HK-2 (cell line): ENCODE measurements around the gene TCP1.
"Not testable (repeated sequence)": the region's sequence is repeated elsewhere in the genome, so short reads cannot be mapped to it uniquely, and the experiment has no call there.

ENCODE experiments used
- DNase-seq: peaks from one replicate; pipeline ENCODE4 v3.0.0-alpha.2; 2018; ENCODE audit not compliant: unreplicated experiment

TCP1 gene

GRCh38 chr6:159789377-159790148, at the start of gene TCP1:
Gene TCP1, minus strand, starts transcription at chr6:159789602. Its CDS starts 134 bp downstream, at chr6:159789468.
- DNase-seq = peak; percentile 99

DNA sequence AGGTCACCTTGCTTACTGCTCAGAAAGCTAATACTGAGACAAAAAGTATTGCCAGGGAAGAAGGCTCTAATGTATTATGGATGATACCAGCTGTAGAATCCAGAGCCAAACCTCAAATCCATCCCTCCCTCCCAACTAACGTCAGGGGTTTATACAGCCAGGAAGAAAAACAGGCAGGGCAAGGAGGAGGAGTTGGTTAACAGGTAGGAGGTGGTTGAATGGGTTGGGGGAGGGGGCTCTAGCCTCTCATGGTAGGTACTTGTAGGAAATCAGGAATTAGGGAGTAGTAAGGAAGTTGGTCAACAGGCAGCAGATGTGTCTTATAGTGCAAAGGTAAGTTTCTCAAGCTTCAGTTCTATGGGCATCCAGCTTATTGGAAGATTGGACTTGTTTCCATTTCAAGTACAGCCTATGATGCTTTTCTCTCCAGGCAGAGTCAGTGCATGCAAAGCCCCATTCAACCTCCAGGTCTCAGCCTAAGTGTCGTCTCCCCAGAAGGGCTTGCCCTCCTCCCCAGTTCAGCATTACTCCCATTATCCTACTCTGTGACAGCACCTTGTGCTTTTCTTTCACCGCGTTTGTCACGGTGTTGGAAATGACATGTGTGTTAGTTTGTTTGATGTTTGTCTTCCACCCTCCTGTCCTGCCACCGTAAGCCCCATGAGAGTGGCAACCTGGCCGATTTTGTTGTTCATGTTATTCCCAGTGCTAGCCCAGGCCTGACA, 48.8 kb upstream of the TCP1 start:
- DNase-seq = no peak

- DNase-seq = no peak
Measured at GRCh38 chr6:159837511-159837910, 48.1 kb upstream of the TCP1 start.

DNA sequence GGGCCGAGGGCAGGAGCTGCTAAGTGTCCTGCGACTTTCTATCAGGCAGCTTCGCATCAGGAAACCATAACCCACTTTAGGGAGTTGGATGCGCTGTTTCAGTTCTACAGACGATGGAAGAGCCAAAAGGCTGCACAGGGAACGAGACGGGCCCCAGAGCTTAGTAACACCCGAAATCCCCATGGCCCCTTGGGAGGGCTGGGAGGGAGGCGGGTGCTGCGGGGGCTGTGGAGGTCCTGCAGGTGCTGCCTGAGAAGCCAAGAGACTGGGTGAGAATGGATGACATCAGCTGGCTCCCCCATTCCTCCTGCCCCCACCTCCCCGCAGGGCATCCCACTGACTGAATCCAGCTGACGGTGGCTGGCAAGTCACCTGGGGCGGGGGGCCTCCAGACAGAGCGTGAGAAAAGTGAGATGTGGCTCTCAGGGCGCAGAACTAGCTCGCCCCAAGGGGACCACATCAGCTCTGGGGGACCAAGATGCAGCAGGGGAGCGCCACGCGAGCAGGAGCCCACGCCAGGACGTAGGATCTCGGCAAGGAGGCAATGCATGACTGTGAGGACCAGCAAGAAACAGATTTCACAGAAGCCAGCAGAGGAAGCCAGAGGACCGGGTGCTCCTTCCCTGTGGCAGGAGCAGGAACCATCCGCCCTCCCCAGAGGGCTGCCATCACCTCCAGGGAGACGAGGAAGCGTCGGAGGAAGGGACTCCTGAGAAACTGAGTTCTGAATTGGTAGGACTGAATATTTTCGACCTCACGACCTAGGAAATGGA, 47.5 kb upstream of the TCP1 start:
- no peak for DNase-seq

GRCh38 chr6:159833997-159834603, 44.7 kb upstream of the TCP1 start:
- no peak for DNase-seq

DNA sequence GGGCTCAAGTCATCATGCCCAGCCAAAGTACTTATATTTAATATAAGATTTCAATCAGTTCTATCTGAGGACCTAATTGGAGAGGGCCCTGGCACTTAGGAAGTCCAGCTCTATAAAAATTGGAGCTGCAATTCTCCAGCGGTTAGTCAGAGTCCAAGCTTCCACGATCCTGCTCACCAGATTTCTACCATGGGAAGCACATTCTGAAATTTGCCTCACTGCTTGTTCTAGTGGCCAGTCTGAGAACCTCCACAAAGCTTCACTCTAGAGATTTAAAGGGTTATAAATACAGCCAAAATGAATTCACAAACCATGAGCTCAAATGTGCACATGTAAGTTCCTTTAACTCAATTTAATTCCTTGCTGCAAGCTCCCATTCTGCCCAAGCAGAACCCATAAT, 44.2 kb upstream of the TCP1 start:
- no peak for DNase-seq

DNA sequence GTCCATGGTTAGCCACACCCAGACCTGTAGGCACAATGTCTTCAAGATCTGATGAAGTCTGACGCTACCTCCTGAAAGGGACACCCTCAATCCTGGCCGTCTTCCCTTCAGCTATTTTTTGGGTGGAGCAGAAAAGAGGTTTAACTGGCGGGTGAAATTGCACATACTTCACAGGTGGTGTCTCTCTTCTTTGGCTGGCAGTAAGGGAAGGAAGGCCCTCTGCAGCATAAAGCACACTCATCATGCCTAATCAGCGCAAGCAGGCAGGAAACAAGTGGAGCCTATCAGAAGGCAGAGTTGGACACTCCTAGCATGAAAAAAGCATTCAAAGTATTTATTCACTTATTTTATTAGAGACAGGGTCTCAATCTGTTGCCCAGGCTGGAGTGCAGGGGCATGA, 43.5 kb upstream of the TCP1 start:
- no peak for DNase-seq

GRCh38 chr6:159831373-159831679, 41.9 kb upstream of the TCP1 start:
- DNase-seq = no peak

- DNase-seq = no peak
Measured at GRCh38 chr6:159830501-159831372, 41.3 kb upstream of the TCP1 start.

- DNase-seq = no peak
Measured at GRCh38 chr6:159829526-159829925, 40.1 kb upstream of the TCP1 start.

GRCh38 chr6:159828074-159828473, 38.7 kb upstream of the TCP1 start:
- DNase-seq = no peak

DNA sequence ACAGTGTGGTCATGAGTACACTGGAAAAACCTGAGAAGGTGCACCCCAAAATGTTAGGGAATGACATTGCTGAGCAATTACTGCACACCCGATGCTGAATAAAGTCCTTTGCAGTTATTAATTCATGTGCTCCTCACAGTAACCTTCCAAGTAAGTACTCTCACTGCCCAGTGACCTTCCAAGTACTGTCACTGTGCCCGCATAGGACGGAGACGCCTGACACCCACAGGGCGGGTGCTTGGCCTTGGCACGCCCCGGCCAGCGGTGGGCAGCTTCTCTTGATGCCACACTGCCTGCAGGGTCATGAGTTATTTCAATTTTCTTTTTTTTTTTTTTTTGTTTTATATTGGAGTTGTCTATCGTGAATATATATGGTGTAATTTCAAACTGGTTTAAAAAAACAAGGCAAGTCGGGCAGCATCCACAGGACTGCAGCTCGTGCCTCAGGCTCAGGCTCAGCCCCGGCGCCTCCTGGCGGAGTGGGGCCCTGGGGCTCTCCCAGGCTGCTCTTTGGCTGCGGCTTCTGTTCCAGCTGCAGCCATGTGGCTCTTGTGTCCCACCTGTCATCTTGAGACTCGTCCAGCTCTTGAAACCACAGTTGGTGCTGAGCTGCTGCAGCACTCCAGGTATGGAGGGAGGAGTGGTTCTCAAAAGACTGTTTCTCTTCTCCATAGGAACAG, 37.7 kb upstream of the TCP1 start:
- DNase-seq = no peak

- no peak for DNase-seq
Measured at GRCh38 chr6:159826004-159826403, 36.6 kb upstream of the TCP1 start.

DNA sequence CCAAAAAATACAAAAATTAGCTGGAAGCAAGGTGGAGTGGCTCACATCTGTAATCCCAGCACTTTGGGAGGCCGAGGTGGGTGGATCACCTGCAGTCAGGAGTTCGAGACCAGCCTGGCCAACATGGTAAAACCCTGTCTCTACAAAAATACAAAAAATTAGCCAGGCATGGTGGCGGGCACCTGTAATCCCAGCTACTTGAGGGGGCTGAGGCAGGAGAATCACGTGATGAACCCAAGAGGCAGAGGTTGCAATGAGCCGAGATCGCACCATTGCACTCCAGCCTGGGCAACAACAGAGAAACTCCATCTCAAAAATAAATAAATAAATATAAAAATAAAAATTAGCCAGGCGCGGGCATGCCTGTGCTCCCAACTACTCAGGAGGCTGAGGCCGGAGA, 35.3 kb upstream of the TCP1 start:
- DNase-seq = not testable (repeated sequence)

- no peak for DNase-seq
Measured at GRCh38 chr6:159823953-159824352, 34.6 kb upstream of the TCP1 start.

- DNase-seq = no peak
Measured at GRCh38 chr6:159821726-159822125, 32.3 kb upstream of the TCP1 start.

GRCh38 chr6:159821122-159821521, 31.7 kb upstream of the TCP1 start:
- DNase-seq = no peak

DNA sequence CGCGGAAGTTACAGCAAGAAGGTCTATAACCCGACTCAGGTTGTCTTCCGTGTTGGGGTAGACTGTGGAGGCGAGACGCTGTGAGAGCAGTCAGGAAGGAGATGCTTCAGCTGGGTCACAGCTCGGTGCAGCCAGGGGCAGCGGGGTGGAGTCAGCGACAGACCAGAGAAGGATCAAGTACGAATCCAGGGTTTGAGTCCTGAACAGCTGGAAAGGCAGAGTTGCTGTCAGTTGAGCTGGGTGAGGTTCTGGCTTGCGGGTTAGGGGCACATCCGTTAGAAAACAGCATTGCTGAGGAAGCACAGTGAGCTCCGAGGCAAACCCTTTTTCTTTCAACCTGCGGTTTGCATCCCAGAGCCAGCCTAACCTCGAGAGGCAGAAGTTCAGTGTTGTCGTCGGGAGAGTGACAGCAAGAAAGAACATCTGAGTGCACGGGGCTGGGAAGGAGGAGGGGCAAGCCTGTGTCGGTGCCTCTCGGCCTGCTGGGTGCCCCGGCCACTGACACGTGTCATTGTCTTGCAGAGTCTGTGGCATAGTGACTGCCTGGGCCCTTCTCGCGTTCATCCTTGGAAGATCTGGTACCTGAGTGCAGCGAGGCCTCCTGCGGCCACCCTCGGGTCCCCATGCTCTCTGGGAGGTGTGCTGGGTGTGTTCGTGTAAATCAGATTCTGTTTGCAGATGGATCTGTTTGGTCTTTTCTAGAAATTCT, 30.7 kb upstream of the TCP1 start:
- no peak for DNase-seq

DNA sequence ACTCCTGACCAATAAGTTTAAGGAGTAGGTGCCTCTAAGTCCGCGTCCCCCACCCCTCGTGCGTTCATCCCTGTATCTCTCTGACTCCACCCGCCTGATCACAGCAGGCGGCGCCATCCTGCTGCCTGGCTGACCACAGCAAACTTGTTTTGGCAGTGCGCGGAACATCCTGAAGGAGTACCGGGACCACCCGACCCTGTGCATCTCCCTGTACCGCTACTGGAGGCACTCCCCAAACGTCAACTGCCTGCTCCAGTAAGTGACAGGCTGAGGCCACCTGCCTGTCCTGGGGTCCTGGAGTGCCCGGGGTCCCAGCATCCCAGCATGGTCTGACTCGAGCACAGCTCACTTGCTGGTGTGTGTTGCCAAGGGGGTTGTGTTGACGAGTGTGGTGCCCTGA, 29.7 kb upstream of the TCP1 start:
- no peak for DNase-seq
